Testis (tissue), 2 donors: ENCODE data around the gene NOL6.

Experiments used
- CTCF ChIP-seq, 3 experiments: fragments of 450-650 bp in 2 of 3; fragments of 200-600 bp in 1 of 3; sonication (generic) in 1 of 3; IDR thresholded peaks; one replicate each; pipeline ENCODE4 v1.5.1; 2016 to 2019; ENCODE audit warnings: antibody characterized with exemption in 3 of 3, mild to moderate bottlenecking in 2 of 3, moderate library complexity in 1 of 3
- POLR2A ChIP-seq: fragments of 450-650 bp; IDR thresholded peaks from one replicate; pipeline ENCODE4 v1.6.1; 2017; ENCODE audit warnings: antibody characterized with exemption, mild to moderate bottlenecking, moderate library complexity

- TF ChIP-seq CTCF (IDR thresholded peaks at IDR 0.05) (no peak), POLR2A (no peak)
Measured at GRCh38 chr9:33460854-33461253, 12.9 kb downstream of the NOL6 start.
